ENCODE results near the gene RSPH9.
A peak's percentile ranks its signal among the peaks of the same experiment; 100 is the strongest.

Gene RSPH9

GRCh38 chr6:43714311-43715055, 69.6 kb downstream of the RSPH9 start:
- TF ChIP-seq POLR2AphosphoS5 (IDR thresholded peaks at IDR 0.05; ENCODE audit: low read depth, low read length) (no peak), REST (IDR thresholded peaks at IDR 0.05; ENCODE audit: insufficient read depth in 1 of 2, low read depth in 2 of 2, low read length in 2 of 2) (no peak), SIN3A (IDR thresholded peaks at IDR 0.05; ENCODE audit: borderline replicate concordance, insufficient read depth, low read length) (no peak), FOXP2 (optimal IDR thresholded peaks at IDR 0.05; ENCODE audit: borderline replicate concordance, extremely low read depth, extremely low read length, insufficient read depth) (no peak), TAF1 (IDR thresholded peaks at IDR 0.05; ENCODE audit: borderline replicate concordance, insufficient read depth, low read length) (no peak)

GRCh38 chr6:43715056-43715788, 70.4 kb downstream of the RSPH9 start:
- no peak for TF ChIP-seq REST (IDR thresholded peaks at IDR 0.05; ENCODE audit: insufficient read depth in 1 of 2, low read depth in 2 of 2, low read length in 2 of 2)
- no peak for TF ChIP-seq SIN3A (IDR thresholded peaks at IDR 0.05; ENCODE audit: borderline replicate concordance, insufficient read depth, low read length)
- TF ChIP-seq FOXP2 (optimal IDR thresholded peaks at IDR 0.05; ENCODE audit: borderline replicate concordance, extremely low read depth, extremely low read length, insufficient read depth): no peak
- no peak for TF ChIP-seq TAF1 (IDR thresholded peaks at IDR 0.05; ENCODE audit: borderline replicate concordance, insufficient read depth, low read length)
- no peak for TF ChIP-seq POLR2AphosphoS5 (IDR thresholded peaks at IDR 0.05; ENCODE audit: low read depth, low read length)

GRCh38 chr6:43716099-43716498, 71.3 kb downstream of the RSPH9 start:
- TF ChIP-seq SIN3A (IDR thresholded peaks at IDR 0.05; ENCODE audit: borderline replicate concordance, insufficient read depth, low read length) (no peak; the same call in 1 of the 2 replicates), REST (IDR thresholded peaks at IDR 0.05; ENCODE audit: insufficient read depth in 1 of 2, low read depth in 2 of 2, low read length in 2 of 2) (no peak), FOXP2 (optimal IDR thresholded peaks at IDR 0.05; ENCODE audit: borderline replicate concordance, extremely low read depth, extremely low read length, insufficient read depth) (peak; percentile 27), TAF1 (IDR thresholded peaks at IDR 0.05; ENCODE audit: borderline replicate concordance, insufficient read depth, low read length) (no peak), POLR2AphosphoS5 (IDR thresholded peaks at IDR 0.05; ENCODE audit: low read depth, low read length) (no peak)

DNA sequence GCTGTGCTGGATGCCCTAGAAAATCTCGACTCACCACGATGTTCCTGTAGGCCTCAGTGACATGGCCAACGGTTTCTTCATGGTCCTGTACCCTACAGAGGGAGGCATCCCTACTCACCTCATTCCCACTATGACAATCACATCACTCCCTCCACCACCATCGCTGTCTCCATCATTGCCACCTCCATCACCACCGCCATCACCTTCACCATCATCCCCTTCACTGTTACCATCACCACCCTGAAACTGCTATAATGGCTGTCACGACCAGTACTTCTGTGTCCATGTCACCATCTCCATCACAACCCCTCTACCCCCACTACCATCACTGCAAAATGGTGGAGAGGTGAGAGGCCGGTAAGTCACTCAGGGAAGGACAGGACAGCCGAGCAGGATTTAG, 72.6 kb downstream of the RSPH9 start:
- no peak for TF ChIP-seq REST (IDR thresholded peaks at IDR 0.05; ENCODE audit: insufficient read depth in 1 of 2, low read depth in 2 of 2, low read length in 2 of 2)
- TF ChIP-seq SIN3A (IDR thresholded peaks at IDR 0.05; ENCODE audit: borderline replicate concordance, insufficient read depth, low read length): no peak
- no peak for TF ChIP-seq POLR2AphosphoS5 (IDR thresholded peaks at IDR 0.05; ENCODE audit: low read depth, low read length)
- TF ChIP-seq TAF1 (IDR thresholded peaks at IDR 0.05; ENCODE audit: borderline replicate concordance, insufficient read depth, low read length): no peak
- no peak for TF ChIP-seq FOXP2 (optimal IDR thresholded peaks at IDR 0.05; ENCODE audit: borderline replicate concordance, extremely low read depth, extremely low read length, insufficient read depth)
